ENCODE results near the gene NMT1.

The NMT1 gene

DNA sequence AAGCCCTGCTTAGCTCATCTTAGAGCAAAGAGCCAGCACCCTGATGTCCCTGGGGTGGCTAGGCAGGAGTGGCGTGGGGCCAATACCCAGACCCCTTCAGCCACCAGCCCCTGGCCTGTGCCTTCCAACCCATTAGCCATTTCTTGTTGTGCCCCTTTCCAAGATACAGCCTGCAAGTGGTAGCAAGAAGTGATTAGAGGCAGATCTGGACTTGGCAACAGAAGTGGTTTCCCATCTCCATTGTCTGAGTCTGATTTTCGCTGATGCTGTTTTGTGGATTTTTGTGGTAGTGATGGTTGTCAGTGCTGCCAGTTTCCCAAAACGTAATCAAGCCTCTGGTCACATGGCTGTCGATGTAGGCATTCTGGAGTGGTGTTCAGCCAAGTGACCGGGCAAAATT is 45.5 kb downstream of the NMT1 start:
- DNase-seq = no peak

DNA sequence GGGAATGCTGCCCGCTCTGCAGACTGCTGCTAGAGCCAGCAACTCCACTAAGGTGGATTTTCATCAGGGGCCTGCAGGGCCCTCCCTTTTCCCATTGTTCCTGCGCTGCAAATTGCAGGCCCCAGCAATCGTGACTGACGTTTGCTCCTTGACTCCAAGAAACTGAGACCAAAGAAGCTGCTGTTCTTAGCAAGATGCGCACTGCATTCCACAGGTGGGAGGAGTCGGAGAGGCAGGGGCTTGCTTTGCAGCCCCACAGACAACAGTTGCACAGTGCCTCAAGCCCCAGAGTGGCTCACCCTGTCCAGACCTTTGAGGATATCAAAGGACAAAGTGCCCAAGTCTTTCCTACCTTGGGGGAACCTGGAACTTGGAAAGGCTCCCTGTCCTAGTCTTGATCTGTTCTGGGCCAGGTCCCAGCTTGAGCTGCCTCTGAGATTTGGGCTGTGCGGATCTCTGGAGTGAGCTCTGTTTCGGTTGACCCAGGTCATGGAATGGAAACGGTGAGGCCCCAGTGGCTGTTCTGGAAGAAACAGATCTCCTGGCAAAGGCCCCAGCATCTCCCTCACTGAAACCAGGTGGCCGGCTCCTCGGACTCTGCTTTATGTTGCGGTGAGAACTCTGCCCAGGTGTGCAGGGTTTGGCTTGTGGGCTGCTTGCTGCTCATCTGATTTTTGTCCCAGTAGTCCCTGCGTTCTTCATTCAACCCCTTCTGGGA is 46.3 kb downstream of the NMT1 start:
- no peak for DNase-seq

DNA sequence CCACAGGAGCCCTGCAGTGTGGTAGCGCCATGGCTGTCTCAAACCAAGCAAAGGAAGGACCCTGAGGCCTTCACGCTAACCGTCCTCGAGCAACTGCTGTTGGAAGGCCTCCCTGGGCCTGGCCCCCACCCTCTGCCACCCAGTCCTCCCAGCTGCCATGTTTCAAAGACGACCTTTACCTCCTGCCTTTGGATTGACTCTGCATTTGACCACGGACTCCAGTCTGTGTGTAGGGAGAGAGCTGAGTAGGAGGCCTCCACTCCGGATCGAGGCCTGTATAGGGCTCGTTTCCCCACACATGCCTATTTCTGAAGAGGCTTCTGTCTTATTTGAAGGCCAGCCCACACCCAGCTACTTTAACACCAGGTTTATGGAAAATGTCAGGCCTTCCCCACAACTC is 46.9 kb downstream of the NMT1 start:
- DNase-seq = no peak

- no peak for DNase-seq
Observed at GRCh38 chr17:45108595-45109521, 47.7 kb downstream of the NMT1 start.

DNA sequence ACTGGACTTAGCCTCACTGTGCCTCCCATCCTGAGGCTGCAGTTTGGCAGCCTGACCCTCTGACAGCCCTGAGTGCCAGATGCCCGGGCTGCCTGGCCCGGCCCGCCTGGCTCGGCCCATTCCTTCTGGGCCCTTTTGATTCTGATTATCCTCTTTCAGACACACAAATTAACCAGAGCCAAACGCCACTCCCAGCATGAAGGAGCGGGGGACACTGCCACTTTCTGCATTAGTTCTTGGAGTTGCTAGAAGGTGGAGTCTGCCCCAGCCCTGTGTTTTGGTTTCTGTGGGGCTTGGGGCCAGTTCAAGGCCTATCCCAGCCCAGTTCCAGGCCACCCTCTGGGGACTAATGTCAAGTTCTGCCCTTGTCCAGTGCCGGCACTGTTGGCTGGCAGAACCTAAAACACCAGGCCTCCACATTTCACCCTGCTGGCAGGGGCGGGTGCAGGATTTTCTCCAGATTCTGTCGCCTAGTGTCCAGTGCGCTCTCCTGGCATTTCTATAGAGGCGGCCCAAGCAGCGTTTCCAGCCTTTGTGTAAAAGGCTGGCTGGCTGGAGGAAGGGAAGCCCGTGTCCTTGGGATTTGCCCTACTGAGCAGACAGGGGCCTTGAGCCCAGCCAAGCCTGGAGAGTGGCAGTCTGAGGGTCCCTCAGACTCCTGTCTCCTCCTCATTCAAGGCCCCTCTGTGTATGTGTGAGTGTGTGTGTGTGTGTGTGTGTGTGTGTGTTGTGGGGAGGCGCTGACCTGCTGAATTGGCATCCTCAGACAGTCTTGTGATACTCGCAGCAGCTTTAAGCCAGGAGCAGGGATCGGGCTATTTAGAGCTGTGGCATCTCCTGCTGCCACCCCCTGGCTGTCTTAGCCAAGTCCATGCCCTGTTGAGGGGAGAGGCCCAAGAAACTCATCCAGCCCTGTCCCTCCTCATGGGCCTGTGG is 49.8 kb downstream of the NMT1 start:
- DNase-seq = no peak

GRCh38 chr17:45111850-45112249 is 50.7 kb downstream of the NMT1 start:
- DNase-seq = peak; percentile 48

DNA sequence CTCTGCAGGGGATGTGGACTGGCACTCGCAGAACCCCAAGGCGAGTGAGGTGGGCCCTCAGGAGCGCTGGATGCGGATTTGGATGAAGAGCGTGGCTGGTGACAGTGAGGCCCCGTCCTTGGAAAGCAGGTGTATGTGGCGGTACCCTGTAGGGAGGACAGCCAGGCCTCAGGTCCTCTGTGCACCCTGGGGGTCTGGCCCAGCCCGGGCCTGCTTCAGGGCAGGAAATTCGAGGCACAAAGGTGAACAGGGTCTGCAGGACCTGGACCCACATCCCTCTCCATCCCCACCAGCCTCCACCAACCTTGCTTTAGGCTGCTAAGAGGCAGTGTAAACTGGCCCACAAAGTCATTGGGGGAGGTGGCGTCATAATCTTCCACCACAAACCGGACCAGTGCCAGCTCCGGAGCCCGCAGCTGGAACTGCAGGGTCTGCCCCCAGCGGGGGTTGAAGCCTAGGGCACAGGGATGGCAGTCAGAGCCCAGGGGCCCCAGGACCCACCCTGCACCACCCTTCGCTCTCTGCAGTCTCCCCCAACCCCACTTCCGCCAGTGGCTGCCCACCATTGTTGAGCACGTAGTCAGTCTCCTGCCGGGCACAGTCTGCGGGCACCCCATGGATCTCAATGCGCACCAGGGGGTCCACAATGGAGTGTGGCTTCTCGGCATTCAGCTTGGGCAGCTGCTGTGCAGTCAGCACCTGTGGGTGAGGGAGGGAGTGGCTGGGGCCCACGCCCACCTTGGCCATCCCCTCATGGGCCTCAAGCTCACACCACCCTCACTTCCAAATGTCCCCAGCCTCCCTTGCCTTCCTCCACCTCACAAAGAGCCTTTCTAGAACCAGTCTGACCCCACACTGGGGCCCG is 51.7 kb downstream of the NMT1 start:
- no peak for DNase-seq

DNA sequence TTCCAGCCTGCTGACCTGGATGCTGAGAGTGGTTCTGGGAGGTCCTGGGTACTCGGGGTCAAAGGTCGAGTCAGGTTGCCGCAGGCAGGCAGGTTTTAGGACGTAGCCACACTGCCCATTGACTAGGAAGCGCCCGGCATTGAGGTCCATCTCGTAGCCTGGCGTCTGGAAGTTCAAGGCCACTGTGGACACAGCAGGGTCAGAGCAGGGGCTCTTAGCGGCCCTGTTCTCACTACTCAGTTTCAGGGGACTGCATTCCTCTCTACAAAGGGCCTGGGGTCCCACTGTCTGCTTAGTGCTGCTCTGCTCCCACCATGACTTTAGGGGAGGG is 52.3 kb downstream of the NMT1 start:
- no peak for DNase-seq

- no peak for DNase-seq
Observed at GRCh38 chr17:45114117-45114932, 53.2 kb downstream of the NMT1 start.

DNA sequence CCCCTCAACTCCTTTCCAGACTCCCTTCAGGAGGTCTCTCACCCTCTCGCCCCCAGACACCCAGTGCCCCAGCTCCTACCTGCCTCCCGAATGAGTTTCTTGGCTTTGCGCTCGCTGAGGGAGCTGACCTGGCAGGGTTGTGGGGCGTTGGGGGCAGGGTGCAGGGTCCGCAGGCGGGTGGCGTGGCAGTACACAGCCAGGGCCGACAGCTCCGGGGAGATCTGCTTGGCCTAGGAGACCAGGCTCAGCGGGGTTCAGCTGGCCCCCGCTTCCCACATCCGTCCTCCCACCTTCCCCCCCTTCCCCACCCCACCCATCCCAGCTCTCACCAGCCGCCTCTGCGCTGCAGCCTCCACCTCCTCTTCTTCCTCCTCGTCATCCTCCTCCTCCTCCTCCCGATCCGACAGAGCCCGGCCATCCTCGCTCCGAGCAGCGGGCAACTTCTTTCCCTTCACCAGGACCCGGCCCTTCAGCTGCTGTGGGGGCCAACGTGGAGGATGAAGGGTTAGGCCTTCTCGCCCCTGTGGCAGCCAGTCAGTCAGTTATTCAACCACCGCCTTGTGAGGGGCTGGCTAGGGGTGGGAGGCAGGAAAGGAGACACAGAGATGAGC is 54.0 kb downstream of the NMT1 start:
- DNase-seq = no peak

DNA sequence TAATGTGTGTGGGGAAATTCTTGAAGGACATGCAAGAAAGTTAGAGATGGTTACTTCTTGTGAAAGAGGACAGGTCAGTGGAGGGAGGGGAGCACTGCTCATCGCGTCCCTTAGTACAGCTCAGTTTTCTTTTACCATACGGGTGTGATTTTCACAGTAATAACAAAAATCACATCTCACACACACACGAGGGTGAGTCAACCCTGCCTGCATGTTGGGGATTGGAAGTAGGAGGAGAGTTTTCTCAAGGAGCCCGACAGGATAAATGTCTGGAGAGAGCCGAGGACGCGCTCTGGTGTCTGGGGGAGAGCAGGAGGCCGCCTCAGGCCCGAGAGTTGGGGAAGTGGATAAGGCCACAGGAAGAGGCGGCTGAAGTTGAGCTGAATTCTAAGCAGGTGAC is 54.8 kb downstream of the NMT1 start:
- DNase-seq = no peak

- DNase-seq = no peak
Observed at GRCh38 chr17:45116434-45117016, 55.4 kb downstream of the NMT1 start.

DNA sequence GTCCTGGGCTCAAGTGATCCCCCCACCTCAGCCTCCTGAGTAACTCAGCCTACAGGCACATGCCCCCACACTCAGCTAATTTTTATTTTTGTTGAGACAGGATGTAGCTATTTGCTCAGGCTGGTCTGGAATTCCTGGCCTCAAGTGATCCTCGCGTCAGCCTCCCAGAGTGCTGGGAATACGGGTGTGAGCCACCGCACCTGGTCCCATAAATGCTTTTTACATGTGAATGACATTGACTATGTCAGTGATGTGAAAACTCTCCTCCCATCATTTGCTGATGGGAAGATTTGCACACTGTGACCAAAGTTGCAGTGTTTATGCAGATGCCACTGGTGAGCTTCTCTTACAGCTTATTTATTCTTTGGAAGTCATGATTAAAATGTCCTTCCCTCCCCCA is 56.2 kb downstream of the NMT1 start:
- no peak for DNase-seq

DNA sequence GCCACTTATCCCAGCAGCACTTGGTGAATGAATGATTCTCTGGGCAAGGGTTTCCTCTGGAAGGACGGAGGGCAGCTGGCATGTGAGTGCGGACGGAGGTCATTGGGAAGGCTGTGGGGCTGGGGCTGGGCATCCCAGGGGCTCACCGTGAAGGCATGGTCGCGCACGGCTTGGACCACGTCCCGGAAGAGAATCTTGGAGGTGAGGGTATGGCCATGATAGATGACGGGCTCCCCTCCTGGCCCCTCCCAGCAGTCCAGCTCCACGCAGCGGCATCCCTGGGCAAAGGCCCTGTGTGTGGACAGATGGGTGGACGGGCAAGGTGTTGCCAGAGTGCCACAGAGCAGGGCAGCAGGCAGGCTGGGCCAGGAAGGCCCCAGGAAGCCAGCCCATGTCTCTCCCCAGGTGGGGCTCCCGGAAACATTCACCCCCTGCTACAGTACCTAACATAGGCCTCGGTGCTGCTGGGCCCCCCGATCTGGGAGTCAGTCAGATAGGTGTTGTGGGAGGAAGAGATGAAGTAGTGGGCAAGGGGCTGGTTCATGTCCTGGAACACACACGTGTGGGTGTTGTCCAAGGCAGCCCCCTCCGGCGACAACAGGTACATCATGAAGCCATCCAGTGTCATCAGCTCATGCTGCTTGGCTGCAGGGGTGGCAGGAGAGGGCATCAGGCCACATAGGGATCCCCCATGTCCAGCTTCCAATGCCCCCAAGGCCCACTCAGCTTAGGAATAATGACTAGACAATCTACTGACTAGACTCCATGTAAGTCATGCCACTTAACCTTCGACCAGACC is 56.9 kb downstream of the NMT1 start:
- DNase-seq = no peak

GRCh38 chr17:45118691-45119090 is 57.6 kb downstream of the NMT1 start:
- no peak for DNase-seq

GRCh38 chr17:45119964-45120363 is 58.8 kb downstream of the NMT1 start:
- no peak for DNase-seq

DNA sequence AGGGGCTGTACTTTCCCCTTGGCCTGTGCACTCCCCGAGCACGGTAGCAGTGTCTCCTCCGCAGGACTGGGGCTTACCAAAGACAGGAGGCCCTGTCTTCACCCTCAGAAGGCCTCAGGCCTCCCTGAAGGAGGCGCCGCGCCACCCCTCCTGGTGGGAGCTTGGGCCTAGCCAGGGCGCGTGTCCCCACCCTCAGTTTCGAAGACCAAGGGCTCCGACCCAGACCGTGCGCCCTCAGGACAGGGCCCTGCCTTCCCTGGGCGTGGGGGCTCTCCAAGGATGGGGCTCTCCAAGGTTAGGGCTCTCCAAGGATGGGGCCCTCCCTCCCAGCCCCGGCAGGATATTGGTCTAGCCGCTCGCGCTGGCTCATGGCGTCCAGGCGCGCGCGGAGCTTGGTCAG is 59.4 kb downstream of the NMT1 start:
- no peak for DNase-seq

DNA sequence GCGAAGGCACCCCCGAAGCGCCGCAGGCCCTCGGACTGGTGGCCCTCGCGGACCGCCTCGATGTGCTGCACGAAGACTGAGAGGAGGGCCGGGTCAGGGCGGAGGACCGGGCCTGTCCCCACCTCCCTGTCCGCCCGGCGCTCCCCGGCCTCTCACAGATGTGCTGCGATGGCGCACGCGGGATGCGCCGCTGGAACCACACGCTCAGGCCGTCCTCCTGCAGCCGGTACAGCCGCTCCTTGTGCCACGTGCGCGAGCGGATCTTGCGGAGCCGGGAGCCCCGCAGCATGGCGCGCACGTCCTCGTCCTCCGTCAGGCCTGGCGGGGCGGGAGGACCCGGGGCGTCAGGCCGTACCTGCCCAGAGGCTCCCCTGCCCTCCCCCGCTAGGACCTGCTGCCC is 59.9 kb downstream of the NMT1 start:
- no peak for DNase-seq

DNA sequence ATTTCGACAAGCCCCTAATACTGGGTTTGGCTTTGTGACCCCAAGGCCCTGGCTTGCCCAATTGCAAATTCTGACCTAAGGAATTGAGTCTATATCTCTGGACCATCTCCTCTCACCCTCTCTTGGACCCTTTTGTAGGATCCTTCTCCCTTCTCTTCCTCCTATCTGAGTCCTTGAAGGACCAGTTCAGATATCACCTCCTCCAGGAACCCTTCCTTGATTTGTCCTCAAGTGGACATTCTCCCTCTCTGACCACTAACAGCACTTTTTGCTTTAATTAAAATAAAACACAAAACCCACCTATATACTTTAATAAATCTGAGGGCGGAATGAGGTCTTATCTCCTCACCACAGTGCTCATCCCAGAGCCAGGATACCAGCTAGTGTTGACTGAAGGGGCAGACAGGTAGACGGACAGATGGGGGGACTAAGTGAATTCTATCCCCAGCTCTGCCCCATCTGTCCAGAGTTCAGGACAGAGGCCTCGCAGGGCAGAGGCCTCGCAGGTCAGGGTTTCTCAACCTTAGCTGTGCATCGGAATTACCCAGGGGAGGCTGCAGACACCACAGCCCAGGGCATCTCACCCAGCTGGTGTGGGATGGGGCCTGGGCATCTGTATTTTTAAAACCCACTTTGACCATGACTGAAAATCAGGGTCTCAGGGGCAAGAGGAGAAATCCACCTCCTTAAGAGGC is 62.1 kb downstream of the NMT1 start:
- no peak for DNase-seq

All from DMS79 treated with DMSO at 0.1 percent for 48 hours (cell line).